Motor neuron (in vitro differentiated cells): ENCODE results near the gene SNRPA. TPM values are rescaled to one million over a fixed set of nuclear protein-coding genes. Genes with fewer than 3 reads are reported as not detected.
"Not testable (repeated sequence)": the region's sequence is repeated elsewhere in the genome, so short reads cannot be mapped to it uniquely, and the experiment has no call there.

Source experiments
- ATAC-seq, 8 experiments: fragments of 200-7000 bp; cut with Tn5 transposase; replicated peaks in 6 of 8; 2 replicates each; pipeline ENCODE4 v1.8.0; 2021; ENCODE audit warnings: mild to moderate bottlenecking in 8 of 8, moderate library complexity in 8 of 8
- H3K27ac ChIP-seq, 2 donors: fragments of 250-450 bp; sonication (Bioruptor Pico); 2 replicates each; pipeline ENCODE4 v1.9.0; 2021; ENCODE audit warnings: antibody characterized with exemption in 2 of 2, mild to moderate bottlenecking in 2 of 2, moderate library complexity in 1 of 2
- H3K4me1 ChIP-seq, 2 donors: fragments of 250-450 bp; sonication (Bioruptor Pico); replicated peaks in 1 of 2; 2 replicates each; pipeline ENCODE4 v1.6.1; 2021; ENCODE audit warnings: antibody characterized with exemption in 2 of 2, mild to moderate bottlenecking in 2 of 2, moderate library complexity in 1 of 2
- H3K4me3 ChIP-seq, 5 donors: fragments of 250-450 bp; sonication (Bioruptor Pico); 2 replicates each; pipeline ENCODE4 v1.9.0; 2021; ENCODE audit warnings: antibody characterized with exemption in 5 of 5, mild to moderate bottlenecking in 5 of 5, moderate library complexity in 4 of 5
- WGBS, 10 experiments: fragments of 450-650 bp; shearing (Covaris generic); methylation state at CpG; one replicate each; pipeline ENCODE4 v1.0.0; 2022; 5-methylcytosine and 5-hydroxymethylcytosine counted together
- in situ Hi-C, 9 experiments: fragments of 400-800 bp; cut with MboI; loops; one replicate each; pipeline ENCODE4 v1.15.0; 2021; ENCODE audit warnings: low sequenced_read_pairs in 9 of 9, low pct_unique_long_range_greater_than_20kb in 2 of 9; ENCODE audit not compliant: unreplicated experiment in 9 of 9
- total RNA-seq, 8 experiments: library from RNA; unstranded; fragments of 300-600 nt; gene quantifications; 2 replicates each; pipeline versions ENCODE4 v1.2.3 to v1.2.4, GENCODE V29; 2022

Gene SNRPA
- total RNA-seq, 8 experiments from 2014 or later = 32.4 to 112 (median 40.7) TPM

DNA sequence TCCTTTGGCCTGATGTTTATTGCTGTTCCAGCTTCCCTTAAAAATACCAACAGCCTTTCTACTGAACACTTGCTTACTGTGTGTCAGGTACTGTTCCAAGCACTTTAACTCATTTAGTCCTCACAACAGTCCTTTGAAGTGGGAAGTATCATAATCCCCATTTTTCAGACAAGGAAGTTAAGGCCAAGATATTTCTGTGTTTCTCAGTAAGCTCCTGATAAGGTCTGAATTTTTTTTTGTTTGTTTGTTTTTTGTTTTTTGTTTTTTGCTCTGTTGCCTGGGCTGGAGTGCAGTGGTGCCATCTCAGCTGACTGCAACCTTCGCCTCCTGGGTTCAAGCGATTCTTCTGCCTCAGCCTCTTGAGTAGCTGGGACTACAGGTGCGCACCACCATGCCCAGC, 7.5 kb downstream of the SNRPA start:
- no peak overlapping the region for H3K4me3 ChIP-seq
- H3K27ac ChIP-seq = no peak overlapping the region
- in situ Hi-C loops = no loop called here
- WGBS, 10 experiments = 88 to 100% (median 100%) methylated on average over 1 to 3 of the region's 3 CpGs; no CpG with 5 or more reads in 5 of the 10 experiments
- no peaks in the 10 kb centered on the region for H3K4me1 ChIP-seq
- ATAC-seq = no peak

DNA sequence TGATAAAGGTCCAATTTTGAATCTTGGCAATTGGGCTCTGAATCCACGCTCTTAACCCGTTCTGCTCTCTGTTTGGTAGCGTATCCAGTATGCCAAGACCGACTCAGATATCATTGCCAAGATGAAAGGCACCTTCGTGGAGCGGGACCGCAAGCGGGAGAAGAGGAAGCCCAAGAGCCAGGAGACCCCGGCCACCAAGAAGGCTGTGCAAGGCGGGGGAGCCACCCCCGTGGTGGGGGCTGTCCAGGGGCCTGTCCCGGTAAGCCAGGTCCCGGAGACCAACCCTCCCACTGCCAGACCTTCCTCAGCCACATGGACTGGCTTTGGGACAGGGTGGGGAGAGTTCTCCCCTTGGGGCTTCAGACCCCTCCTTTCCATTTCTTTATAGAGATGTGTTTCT, 8.3 kb downstream of the SNRPA start:
- in situ Hi-C loops = no loop called here
- WGBS, 10 experiments = 90 to 100% (median 100%) methylated on average over 1 to 4 of the region's 13 CpGs; no CpG with 5 or more reads in 5 of the 10 experiments
- Histone ChIP-seq H3K27ac (no peak overlapping the region), H3K4me1 (no peaks in the 10 kb centered on the region), H3K4me3 (no peak overlapping the region)
- no peak for ATAC-seq

DNA sequence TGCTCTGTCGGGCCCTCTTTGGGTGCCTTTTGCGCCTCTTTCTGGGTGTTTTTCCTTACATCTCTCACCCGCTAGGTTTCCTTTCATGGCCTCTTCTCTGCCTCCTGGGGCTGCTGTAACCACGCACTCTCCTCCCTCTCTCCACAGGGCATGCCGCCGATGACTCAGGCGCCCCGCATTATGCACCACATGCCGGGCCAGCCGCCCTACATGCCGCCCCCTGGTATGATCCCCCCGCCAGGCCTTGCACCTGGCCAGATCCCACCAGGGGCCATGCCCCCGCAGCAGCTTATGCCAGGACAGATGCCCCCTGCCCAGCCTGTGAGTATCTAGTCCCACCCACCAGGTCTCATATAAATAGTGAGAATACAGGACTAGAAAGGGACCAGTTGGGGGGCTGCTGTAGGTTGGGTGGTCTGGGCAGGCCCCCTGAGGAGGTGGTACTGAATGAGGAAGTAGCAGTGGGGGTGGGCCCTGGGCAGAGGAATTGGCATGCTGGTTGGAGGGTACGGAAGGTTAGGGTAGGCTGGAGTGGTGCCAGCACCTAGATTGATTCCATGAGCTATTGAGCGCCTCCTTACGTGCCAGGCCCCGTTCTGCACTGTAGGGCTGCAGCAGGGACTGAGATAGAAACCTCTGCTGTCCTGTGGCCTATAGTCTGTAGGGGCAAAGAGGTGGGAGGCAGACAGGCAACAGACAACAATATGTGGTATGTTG, 11.9 kb downstream of the SNRPA start:
- no peak overlapping the region for H3K27ac ChIP-seq
- ATAC-seq = peak in 1 of 8 experiments; percentile 44
- H3K4me1 ChIP-seq = no peaks in the 10 kb centered on the region
- in situ Hi-C loops = no loop called here
- WGBS, 10 experiments = 83 to 100% (median 94%) methylated on average over 1 to 10 of the region's 17 CpGs; no CpG with 5 or more reads in 3 of the 10 experiments
- no peak overlapping the region for H3K4me3 ChIP-seq

DNA sequence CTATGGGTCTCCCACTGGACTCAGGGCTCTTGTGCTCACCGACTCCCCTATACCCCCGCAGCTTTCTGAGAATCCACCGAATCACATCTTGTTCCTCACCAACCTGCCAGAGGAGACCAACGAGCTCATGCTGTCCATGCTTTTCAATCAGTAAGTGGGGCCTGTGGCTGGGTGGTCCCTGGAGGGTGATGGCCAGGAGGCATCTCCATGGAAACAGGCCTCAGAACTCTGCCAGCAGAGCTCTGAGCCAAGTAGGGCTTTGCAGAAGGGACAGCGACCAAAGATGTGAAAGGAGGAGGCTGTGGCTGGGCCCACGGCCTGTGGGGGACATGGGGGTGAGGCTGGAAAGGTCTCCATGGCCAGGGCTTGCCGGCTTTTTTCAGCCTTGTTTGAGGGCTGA, 12.5 kb downstream of the SNRPA start:
- Histone ChIP-seq H3K4me1 (no peaks in the 10 kb centered on the region), H3K4me3 (no peak overlapping the region), H3K27ac (no peak overlapping the region)
- WGBS, 10 experiments = 60 to 100% (median 93%) methylated on average over 1 to 4 of the region's 7 CpGs; no CpG with 5 or more reads in 4 of the 10 experiments
- in situ Hi-C loops = no loop called here
- ATAC-seq = no peak

DNA sequence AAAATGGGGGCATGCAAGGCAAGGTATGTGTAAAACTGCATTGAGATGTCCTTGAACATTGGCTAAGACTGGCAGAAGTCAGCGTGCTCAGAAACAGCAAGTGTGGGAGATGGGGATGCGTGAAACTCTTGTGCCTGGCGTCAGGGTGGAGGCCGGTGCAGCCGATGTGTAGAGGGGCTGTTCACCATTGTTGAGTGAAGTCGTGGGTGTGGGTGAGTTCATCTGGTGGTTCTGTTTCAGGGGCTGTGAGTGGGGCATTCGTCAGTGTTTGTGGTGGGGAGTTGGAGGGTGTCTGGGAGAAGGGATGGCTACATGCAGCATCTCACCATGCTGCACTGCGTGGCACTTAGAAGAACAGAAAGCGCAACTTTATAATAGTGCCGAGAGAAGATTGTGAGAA, 13.0 kb downstream of the SNRPA start:
- no peak overlapping the region for H3K27ac ChIP-seq
- no peak overlapping the region for H3K4me3 ChIP-seq
- in situ Hi-C loops = no loop called here
- no peak for ATAC-seq
- no peaks in the 10 kb centered on the region for H3K4me1 ChIP-seq
- WGBS, 10 experiments = 88 to 100% (median 100%) methylated on average over 1 to 10 of the region's 10 CpGs; no CpG with 5 or more reads in 2 of the 10 experiments

DNA sequence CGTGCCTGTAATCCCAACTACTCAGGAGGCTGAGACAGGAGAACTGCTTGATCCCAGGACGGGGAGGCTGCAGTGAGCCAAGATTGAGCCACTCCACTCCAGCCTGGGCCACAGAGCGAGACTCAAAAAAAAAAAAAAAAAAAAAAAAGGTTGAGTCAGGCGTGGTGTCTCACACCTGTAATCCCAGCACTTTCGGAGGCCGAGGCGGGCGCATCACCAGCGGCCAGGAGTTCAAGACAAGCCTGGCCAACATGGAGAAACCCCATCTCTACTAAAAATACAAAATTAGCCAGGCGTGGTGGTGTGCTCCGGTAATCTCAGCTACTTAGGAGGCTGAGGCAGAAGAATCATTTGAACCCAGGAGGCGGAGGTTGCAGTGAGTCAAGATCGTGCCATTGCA, 15.4 kb downstream of the SNRPA start:
- H3K4me3 ChIP-seq, H3K4me1 ChIP-seq, H3K27ac ChIP-seq, in situ Hi-C loops, ATAC-seq: not testable (repeated sequence)
- whole genome bisulfite sequencing, 10 experiments = 80 to 100% (median 98%) methylated on average over 2 to 5 of the region's 13 CpGs; no CpG with 5 or more reads in 4 of the 10 experiments

DNA sequence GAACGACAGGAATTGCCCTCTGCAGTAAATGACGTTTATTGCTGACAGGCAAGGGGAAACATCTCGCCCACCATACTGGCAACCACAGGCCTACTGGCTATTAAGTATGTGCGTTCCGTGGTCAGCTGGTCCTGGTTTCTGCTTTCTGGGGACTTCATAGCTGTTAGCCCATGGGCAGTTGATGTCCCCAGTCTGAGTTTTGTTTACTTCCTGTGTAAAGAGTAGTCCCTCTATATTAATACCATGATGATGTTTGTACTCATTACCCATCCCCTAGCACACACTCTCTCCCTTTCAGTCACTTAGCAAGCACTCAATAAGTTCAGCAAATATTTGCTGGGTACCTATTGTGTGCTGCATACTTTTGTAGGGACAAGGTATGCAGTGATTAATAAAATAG, 17.9 kb downstream of the SNRPA start:
- in situ Hi-C loops = no loop called here
- WGBS, 10 experiments = 25 to 100% (median 80%) methylated on average over 1 to 4 of the region's 5 CpGs; no CpG with 5 or more reads in 3 of the 10 experiments
- Histone ChIP-seq H3K4me3 (no peak overlapping the region), H3K27ac (no peak overlapping the region), H3K4me1 (no peaks in the 10 kb centered on the region)
- no peak for ATAC-seq

DNA sequence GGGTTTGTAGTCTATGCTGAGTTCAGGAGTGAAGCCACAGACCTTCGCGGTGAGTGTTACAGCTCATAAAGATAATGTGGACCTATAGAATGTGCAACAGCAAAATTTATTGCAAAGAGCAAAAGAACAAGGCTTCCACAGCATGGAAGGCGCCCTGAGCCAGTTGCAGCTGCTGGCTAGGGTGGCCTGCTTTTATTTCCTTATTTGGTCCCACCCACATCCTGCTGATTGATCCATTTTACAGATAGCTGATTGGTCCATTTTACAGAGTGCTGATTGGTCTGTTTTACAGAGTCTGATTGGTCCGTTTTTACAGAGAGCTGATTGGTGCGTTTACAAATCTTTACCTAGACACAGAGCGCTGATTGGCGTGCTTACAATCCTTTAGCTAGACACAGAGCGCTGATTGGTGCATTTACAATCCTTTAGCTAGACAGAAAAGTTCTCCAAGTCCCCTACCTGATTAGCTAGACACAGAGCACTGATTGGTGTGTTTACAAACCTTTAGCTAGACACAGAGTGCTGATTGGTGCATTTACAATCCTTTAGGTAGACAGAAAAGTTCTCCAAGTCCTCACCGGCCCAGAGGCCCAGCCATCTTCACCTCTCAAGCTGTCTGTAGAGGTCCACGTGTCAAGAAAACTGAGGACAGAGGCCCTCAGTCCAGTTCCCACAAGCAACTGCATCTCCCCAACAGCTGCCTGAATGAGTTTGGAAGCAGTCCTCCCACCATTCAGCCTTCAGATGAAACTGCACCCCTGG, 20.3 kb downstream of the SNRPA start:
- WGBS, 10 experiments = 75 to 100% (median 92%) methylated on average over 2 to 10 of the region's 10 CpGs; no CpG with 5 or more reads in 1 of the 10 experiments
- H3K27ac ChIP-seq, H3K4me3 ChIP-seq, in situ Hi-C loops, H3K4me1 ChIP-seq: not testable (repeated sequence)
- ATAC-seq = peak in 3 of 8 experiments; percentile 9 to 48 (median 42)

DNA sequence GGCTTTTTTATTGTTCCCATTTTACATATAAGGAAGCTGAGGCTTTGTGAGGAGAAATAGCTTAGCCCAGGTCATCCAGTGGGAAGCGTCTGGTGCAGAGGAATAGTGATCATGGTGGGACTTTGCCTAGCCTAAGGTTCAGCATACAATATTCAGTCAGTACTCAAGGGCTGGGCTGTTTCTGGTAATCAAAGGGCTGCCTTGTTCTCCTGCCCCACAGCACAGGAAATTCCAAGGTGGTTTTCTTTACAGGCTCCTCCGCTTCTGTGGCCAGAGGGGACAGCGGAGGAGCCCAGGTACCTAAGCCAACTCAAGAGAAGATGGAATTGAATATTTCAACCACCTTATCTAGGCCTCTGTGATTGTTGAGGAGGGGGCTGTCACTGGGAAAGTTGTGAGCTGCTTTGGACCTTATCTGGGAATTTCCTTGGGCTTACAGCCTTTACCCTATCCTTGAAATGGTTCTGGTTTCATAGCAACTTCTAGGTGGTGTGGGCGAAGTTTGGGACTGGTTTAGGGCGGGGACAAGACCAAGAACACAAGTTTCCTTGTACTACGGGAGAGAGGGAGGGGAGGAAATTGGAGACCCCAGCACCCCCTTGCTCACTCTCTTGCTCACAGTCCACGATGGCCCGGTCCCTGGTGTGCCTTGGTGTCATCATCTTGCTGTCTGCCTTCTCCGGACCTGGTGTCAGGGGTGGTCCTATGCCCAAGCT, 24.1 kb downstream of the SNRPA start, which contains the start of gene MIA:
TSS of gene MIA (plus strand) at position 606 of the 716 bp plus-strand sequence. CDS start at position 628, 22 bp downstream.
- 61 to 100% (median 90%) methylated on average over 1 to 5 of the region's 9 CpGs; no CpG with 5 or more reads in 5 of the 10 experiments for WGBS, 10 experiments
- in situ Hi-C loops = no loop called here
- no peak within 1 kb of the TSS for H3K4me3 ChIP-seq
- no peak for ATAC-seq
- peaks cover 4% of the 10 kb centered on the region in 2 donors for H3K4me1 ChIP-seq
- H3K27ac ChIP-seq = no peak within 1 kb of the TSS

DNA sequence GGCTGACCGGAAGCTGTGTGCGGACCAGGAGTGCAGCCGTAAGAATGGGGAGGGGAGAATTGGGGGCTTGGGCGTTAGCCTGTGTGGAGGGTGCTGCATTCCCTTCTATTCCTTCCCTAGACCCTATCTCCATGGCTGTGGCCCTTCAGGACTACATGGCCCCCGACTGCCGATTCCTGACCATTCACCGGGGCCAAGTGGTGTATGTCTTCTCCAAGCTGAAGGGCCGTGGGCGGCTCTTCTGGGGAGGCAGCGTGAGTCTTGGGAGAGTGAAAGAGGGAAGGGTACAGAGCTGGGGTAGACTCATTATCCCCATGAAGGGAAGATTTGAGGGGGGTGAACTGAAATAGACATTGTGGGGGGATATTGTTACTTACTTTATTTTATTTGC, 24.6 kb downstream of the SNRPA start:
- Histone ChIP-seq H3K4me1 (peaks cover 4% of the 10 kb centered on the region in 2 donors), H3K27ac (no peak overlapping the region), H3K4me3 (no peak overlapping the region)
- 67 to 100% (median 88%) methylated on average over 1 to 9 of the region's 10 CpGs; no CpG with 5 or more reads in 5 of the 10 experiments for WGBS, 10 experiments
- in situ Hi-C loops = no loop called here
- ATAC-seq = no peak

DNA sequence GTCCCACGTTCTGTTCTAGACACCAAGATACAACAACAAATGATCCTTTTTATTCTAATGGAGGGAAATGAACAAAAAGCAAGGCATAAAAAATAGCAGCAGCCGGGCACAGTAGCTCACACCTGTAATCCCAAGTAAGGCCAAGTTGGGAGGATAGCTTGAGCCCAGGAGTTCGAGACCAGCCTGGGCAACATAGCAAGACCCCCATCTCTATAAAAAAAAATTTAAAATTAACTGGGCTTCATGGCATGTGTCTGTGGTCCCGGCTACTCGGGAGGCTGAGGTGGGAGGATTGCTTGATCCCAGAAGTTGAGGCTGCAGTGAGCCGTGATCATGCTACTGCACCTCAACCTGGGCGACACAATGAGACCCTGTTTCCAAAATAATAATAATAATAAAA, 25.4 kb downstream of the SNRPA start:
- Histone ChIP-seq H3K4me1 (peaks cover 4% of the 10 kb centered on the region in 2 donors), H3K4me3 (no peak overlapping the region), H3K27ac (peak overlapping the region in 1 of 2 donors; percentile 100)
- in situ Hi-C loops = no loop called here
- WGBS, 10 experiments = 50 to 100% (median 81%) methylated on average over 1 to 5 of the region's 7 CpGs; no CpG with 5 or more reads in 2 of the 10 experiments
- no peak for ATAC-seq

DNA sequence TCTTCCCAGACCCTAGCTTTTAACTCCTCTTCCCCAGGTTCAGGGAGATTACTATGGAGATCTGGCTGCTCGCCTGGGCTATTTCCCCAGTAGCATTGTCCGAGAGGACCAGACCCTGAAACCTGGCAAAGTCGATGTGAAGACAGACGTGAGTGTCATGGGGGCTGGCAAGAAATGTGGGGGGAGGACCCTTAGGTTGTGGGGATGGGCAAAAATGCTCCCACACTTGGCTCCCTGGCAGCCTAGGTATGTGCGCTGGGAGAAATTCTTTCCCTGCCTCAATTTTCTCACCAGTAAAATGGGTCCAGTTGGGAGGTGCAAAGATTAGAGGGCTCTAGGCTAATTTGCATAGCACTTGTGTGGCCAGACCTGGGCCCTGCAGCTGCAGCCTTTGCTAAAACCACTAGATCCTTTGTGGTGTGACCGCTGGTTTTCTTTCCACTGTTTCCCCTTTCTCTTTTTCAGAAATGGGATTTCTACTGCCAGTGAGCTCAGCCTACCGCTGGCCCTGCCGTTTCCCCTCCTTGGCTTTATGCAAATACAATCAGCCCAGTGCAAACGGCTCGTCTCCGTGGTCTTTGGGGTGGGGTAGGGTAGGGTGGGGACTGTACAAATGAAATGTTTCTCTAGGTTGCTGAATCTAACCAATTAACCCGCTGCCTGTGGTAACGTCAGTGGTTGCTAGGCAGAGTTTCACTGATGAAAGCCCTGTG, 26.1 kb downstream of the SNRPA start:
- peaks cover 4% of the 10 kb centered on the region in 2 donors for H3K4me1 ChIP-seq
- WGBS, 10 experiments = 0 to 40% (median 27%) methylated on average over 2 to 6 of the region's 13 CpGs; no CpG with 5 or more reads in 3 of the 10 experiments
- peak overlapping the region; percentile 38 to 65 (median 53) for H3K4me3 ChIP-seq
- peak; percentile 60 to 70 (median 62) for ATAC-seq
- in situ Hi-C loops = no loop called here
- peak overlapping the region; percentile 98 to 100 for H3K27ac ChIP-seq
